IPS DF 6.9 (cell line): ENCODE results near the gene PADI1.

Experiments used
- DNase-seq: peaks from one replicate; pipeline ENCODE4 v3.0.0-alpha.2; 2013; ENCODE audit warnings: low read depth, low spot score
- H3K27ac ChIP-seq: one replicate; pipeline ENCODE4 v1.5.1; 2013; ENCODE audit warnings: low read length, control low read depth
- H3K27me3 ChIP-seq: 2 replicates; pipeline ENCODE4 v1.6.1; 2013; ENCODE audit warnings: mild to moderate bottlenecking, low read length; ENCODE audit not compliant: control insufficient read depth, insufficient read depth
- H3K36me3 ChIP-seq: 2 replicates; pipeline ENCODE4 v1.6.1; 2013; ENCODE audit warnings: low read length; ENCODE audit not compliant: control insufficient read depth, insufficient read depth
- H3K4me1 ChIP-seq: 2 replicates; pipeline ENCODE4 v1.6.1; 2013; ENCODE audit warnings: low read length; ENCODE audit not compliant: control insufficient read depth, insufficient read depth
- H3K4me3 ChIP-seq: 2 replicates; pipeline ENCODE4 v1.5.1; 2013; ENCODE audit warnings: mild to moderate bottlenecking, low read length
- H3K9me3 ChIP-seq: 2 replicates; pipeline ENCODE4 v1.6.1; 2013; ENCODE audit warnings: low read length, inconsistent platforms; ENCODE audit not compliant: control insufficient read depth, insufficient read depth
- WGBS: extraction: QIAGEN DNeasy Blood & Tissue Kit; methylation state at CpG from one replicate; pipeline ENCODE4 v1.1.7; 2013; ENCODE audit warnings: mixed read lengths, missing lambda C conversion rate; ENCODE audit not compliant: insufficient read length, insufficient coverage; 5-methylcytosine and 5-hydroxymethylcytosine counted together

PADI1 gene

GRCh38 chr1:17260264-17260663 lies 55.3 kb downstream of the PADI1 start:
- no peak for DNase-seq
- H3K36me3 ChIP-seq = no peaks in the 10 kb centered on the region
- WGBS = no CpG with 5 or more reads among the region's 7 CpGs
- H3K9me3 ChIP-seq = no peaks in the 10 kb centered on the region
- no peak overlapping the region for H3K4me3 ChIP-seq
- H3K27ac ChIP-seq = no peak overlapping the region
- no peaks in the 10 kb centered on the region for H3K27me3 ChIP-seq
- H3K4me1 ChIP-seq = peaks cover 2% of the 10 kb centered on the region; the same call in 1 of the 2 replicates

GRCh38 chr1:17260738-17261137 lies 55.8 kb downstream of the PADI1 start:
- no CpG with 5 or more reads among the region's 5 CpGs for whole genome bisulfite sequencing
- Histone ChIP-seq H3K27me3 (no peaks in the 10 kb centered on the region), H3K36me3 (no peaks in the 10 kb centered on the region), H3K9me3 (no peaks in the 10 kb centered on the region), H3K27ac (no peak overlapping the region), H3K4me1 (peaks cover 2% of the 10 kb centered on the region; the same call in 1 of the 2 replicates), H3K4me3 (no peak overlapping the region)
- no peak for DNase-seq

- no peaks in the 10 kb centered on the region; the same call in 1 of the 2 replicates for H3K4me1 ChIP-seq
- no peaks in the 10 kb centered on the region for H3K9me3 ChIP-seq
- H3K27ac ChIP-seq = no peak overlapping the region
- no peak overlapping the region for H3K4me3 ChIP-seq
- no peaks in the 10 kb centered on the region for H3K27me3 ChIP-seq
- no peaks in the 10 kb centered on the region for H3K36me3 ChIP-seq
- no peak for DNase-seq
Observed at GRCh38 chr1:17263936-17264335, 59.0 kb downstream of the PADI1 start.

GRCh38 chr1:17264470-17264869 lies 59.5 kb downstream of the PADI1 start:
- H3K36me3 ChIP-seq = no peaks in the 10 kb centered on the region
- H3K27me3 ChIP-seq = no peaks in the 10 kb centered on the region
- no peak for DNase-seq
- no CpG with 5 or more reads among the region's 5 CpGs for WGBS
- no peaks in the 10 kb centered on the region; the same call in 1 of the 2 replicates for H3K4me1 ChIP-seq
- H3K27ac ChIP-seq = no peak overlapping the region
- H3K4me3 ChIP-seq = no peak overlapping the region
- no peaks in the 10 kb centered on the region for H3K9me3 ChIP-seq

- no peak overlapping the region for H3K27ac ChIP-seq
- no peaks in the 10 kb centered on the region for H3K9me3 ChIP-seq
- H3K4me3 ChIP-seq = no peak overlapping the region
- no peaks in the 10 kb centered on the region for H3K27me3 ChIP-seq
- WGBS = no CpG with 5 or more reads among the region's 2 CpGs
- DNase-seq = no peak
- no peaks in the 10 kb centered on the region for H3K36me3 ChIP-seq
- H3K4me1 ChIP-seq = no peaks in the 10 kb centered on the region
Observed at GRCh38 chr1:17265162-17265561, 60.2 kb downstream of the PADI1 start.

- H3K27me3 ChIP-seq = no peaks in the 10 kb centered on the region
- WGBS = no CpG with 5 or more reads among the region's 4 CpGs
- H3K36me3 ChIP-seq = no peaks in the 10 kb centered on the region
- no peaks in the 10 kb centered on the region for H3K9me3 ChIP-seq
- H3K4me1 ChIP-seq = no peaks in the 10 kb centered on the region
- no peak overlapping the region for H3K27ac ChIP-seq
- no peak for DNase-seq
- no peak overlapping the region for H3K4me3 ChIP-seq
Observed at GRCh38 chr1:17265950-17266349, 61.0 kb downstream of the PADI1 start.

GRCh38 chr1:17270891-17271765 lies 66.2 kb downstream of the PADI1 start:
- no CpG with 5 or more reads among the region's 23 CpGs for WGBS
- no peak for DNase-seq
- Histone ChIP-seq H3K9me3 (no peaks in the 10 kb centered on the region), H3K27ac (no peak overlapping the region), H3K36me3 (no peaks in the 10 kb centered on the region), H3K4me3 (no peak overlapping the region), H3K4me1 (no peaks in the 10 kb centered on the region), H3K27me3 (no peaks in the 10 kb centered on the region)

GRCh38 chr1:17272066-17272465 lies 67.1 kb downstream of the PADI1 start:
- Histone ChIP-seq H3K27ac (no peak overlapping the region), H3K36me3 (no peaks in the 10 kb centered on the region), H3K27me3 (no peaks in the 10 kb centered on the region), H3K9me3 (no peaks in the 10 kb centered on the region), H3K4me1 (no peaks in the 10 kb centered on the region), H3K4me3 (no peak overlapping the region)
- no CpG with 5 or more reads among the region's 6 CpGs for WGBS
- DNase-seq = no peak

- Histone ChIP-seq H3K36me3 (no peaks in the 10 kb centered on the region), H3K9me3 (no peaks in the 10 kb centered on the region), H3K27ac (no peak overlapping the region), H3K27me3 (no peaks in the 10 kb centered on the region), H3K4me3 (no peak overlapping the region), H3K4me1 (no peaks in the 10 kb centered on the region)
- no CpG with 5 or more reads among the region's 4 CpGs for WGBS
- no peak for DNase-seq
Observed at GRCh38 chr1:17272646-17273045, 67.7 kb downstream of the PADI1 start.

GRCh38 chr1:17273096-17273495 lies 68.2 kb downstream of the PADI1 start:
- Histone ChIP-seq H3K9me3 (no peaks in the 10 kb centered on the region), H3K4me3 (no peak overlapping the region), H3K27me3 (no peaks in the 10 kb centered on the region), H3K4me1 (no peaks in the 10 kb centered on the region), H3K27ac (no peak overlapping the region), H3K36me3 (no peaks in the 10 kb centered on the region)
- DNase-seq = no peak
- no CpG with 5 or more reads among the region's 13 CpGs for WGBS
